NCI-H526 (cell line): ENCODE data around the gene VPS13D.
"Not testable (repeated sequence)": the region's sequence is repeated elsewhere in the genome, so short reads cannot be mapped to it uniquely, and the experiment has no call there.

Experiments used
- DNase-seq, 2 experiments: peaks; one replicate each; lab custom pipeline; 2025; lab: John Stamatoyannopoulos, UW

VPS13D gene

DNA sequence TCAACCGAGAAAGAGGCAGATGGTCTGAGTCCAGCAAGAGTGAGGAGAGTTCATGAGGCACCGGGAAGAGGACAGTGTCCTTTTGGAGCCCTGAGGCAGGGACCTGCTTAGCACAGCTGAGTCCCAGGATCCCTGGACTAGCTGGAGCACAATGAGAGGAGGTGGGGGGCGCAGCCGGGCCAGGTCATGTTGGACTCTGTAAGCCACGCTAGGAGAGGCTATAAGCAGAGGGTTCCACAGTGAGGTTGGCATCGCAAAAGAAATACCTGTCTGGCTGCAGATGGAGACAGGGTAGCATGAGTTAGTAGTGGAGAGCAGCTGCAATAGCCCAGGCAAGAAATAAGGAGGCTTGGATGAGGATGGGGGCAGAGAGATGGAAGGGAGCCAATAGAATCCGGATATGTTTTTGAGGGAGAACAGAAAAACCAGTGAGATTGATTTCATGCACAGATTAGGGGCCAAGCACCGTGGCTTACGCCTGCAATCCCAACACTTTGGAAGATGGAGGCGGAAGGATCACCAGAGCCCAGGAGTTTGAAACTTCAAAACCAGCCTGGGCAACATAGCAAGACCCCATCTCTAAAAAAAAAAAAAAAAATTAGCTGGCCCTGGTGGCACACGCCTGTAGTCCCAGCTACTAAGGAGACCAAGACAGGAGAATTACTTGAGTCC is 290.0 kb downstream of the VPS13D start:
- no peak for DNase-seq

DNA sequence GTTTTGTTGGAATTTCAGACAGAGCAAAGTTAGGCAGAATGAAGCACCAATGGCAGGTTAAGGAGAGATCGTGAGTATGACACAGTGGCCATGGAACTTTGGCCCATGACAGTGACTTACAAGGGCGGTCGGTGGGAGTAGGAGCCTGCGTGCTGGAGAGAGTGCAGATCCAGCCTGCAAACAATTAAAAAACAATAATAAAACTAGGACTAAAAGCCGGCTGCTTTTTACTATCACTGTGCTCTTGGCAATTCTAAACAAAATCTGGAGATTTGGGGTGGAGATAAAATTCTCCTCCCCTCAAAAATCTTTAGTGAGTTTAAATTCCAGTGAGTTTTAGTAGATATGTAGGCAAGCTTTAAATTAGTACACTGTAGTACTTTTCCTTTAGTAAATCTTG is 291.3 kb downstream of the VPS13D start:
- no peak for DNase-seq

GRCh38 chr1:12522780-12523179 is 292.9 kb downstream of the VPS13D start:
- DNase-seq, result not testable (repeated sequence)

DNA sequence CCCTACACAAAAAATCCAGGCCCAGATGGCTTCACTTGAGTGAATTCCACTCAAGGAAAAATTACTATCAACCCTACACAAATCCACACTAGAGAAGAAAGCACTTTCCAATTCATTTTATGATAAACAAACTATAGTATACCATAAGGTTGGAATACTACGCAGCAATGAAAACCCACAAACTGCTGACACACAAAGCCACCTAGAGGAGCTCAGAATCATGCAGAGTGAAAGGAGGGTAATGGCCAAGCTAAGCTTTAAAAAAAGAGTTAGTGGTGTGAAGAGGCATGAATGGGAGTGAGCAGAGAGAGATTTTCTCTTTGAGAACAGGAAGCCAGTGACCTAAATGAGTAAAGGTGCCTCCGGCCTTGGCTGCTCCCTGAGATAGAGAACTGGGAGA is 294.4 kb downstream of the VPS13D start:
- no peak for DNase-seq

GRCh38 chr1:12525311-12526181 is 295.7 kb downstream of the VPS13D start:
- no peak for DNase-seq

- DNase-seq, result no peak
Measured at GRCh38 chr1:12527564-12527963, 297.7 kb downstream of the VPS13D start.

GRCh38 chr1:12528021-12528852 is 298.4 kb downstream of the VPS13D start:
- DNase-seq, result no peak

GRCh38 chr1:12529640-12530174 is 299.9 kb downstream of the VPS13D start:
- no peak for DNase-seq

DNA sequence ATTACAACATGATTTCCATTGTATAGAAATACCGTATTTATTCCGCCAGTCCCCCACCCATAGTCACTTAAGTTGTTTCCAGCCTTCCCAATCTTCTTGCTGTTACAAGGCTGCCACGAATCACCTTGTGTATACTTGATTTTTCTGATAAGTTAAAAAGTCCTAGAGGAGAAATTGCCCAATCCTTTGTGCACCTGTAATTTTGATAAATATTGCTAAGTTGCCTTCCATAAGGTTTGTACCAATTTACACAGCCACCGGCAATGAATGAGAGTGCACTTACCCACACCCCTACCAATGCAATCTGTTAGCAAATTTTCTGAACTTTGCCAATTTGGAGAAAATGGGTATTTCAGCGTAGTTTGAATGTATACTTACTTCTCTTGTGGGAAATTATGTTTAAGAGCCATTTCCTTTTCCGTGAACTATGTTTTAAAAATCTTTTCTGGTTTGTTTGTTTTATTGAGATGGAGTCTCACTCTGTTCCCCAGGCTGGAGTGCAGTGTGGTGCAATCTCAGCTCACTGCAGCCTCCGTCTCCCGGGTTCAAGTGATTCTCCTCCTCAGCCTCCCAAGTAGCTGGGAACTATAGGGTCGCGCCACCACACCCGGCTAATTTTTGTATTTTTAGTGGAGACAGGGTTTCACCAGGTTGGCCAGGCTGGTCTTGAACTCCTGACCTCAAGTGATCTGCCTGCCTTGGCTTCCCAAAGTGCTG is 300.8 kb downstream of the VPS13D start:
- no peak for DNase-seq

DNA sequence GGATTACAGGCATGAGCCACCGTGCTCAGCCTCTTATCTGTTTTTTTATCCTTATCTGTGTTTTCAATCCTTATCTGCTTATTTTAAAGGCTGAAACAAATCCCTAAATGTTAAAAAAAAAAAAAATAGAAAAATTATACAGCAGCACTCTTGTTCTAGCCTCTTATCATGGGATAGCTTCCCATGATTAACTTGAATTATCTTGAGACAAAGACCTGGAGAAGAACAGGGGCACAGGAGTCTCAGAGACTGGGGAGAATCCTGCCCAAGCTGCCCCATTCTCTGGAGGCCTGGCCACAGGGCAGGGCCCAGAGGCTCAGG is 301.3 kb downstream of the VPS13D start:
- no peak for DNase-seq

- DNase-seq, result no peak
Measured at GRCh38 chr1:12532405-12533315, 302.8 kb downstream of the VPS13D start.

- no peak for DNase-seq
Measured at GRCh38 chr1:12536023-12536639, 306.3 kb downstream of the VPS13D start.

DNA sequence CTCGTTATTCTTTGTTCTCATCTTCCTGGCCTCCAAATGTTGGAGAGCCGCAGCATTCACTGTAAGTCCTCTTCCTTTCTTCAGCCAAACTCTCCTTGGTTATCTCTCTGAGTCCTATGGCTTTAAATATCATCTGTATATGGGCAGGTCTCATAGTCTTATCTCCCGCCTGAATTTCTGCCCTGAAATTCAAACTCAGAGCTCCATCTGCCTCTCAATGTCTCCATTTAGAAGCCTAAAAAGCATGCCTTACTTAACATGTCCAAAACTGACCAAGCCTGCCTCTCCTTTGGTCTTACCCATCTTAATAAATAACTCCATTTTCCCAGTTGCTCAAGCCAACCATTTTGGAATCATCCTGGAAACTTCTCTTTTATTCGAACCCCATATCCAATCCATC is 307.5 kb downstream of the VPS13D start:
- no peak for DNase-seq

GRCh38 chr1:12537906-12538461 is 308.2 kb downstream of the VPS13D start:
- no peak for DNase-seq

- DNase-seq, result not testable (repeated sequence)
Measured at GRCh38 chr1:12538536-12538935, 308.7 kb downstream of the VPS13D start.

DNA sequence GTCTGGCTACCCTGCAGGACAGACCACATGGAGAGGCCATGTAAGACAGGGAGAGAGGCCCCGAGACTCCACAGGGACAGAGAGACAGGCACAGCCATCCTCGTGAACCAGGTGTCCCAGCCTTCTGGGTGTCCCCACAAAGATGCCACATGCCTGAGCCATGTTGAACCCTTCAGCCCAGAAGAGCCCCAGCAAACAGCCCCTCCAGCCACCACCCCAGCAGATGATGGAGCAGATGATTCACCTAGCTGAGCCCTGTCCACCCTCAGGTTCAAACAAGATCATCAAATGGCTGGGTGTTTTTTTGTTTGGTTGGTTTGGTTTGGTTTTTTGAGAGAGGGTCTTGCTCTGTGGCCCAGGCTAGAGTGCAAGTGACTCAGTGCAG is 309.5 kb downstream of the VPS13D start:
- no peak for DNase-seq

DNA sequence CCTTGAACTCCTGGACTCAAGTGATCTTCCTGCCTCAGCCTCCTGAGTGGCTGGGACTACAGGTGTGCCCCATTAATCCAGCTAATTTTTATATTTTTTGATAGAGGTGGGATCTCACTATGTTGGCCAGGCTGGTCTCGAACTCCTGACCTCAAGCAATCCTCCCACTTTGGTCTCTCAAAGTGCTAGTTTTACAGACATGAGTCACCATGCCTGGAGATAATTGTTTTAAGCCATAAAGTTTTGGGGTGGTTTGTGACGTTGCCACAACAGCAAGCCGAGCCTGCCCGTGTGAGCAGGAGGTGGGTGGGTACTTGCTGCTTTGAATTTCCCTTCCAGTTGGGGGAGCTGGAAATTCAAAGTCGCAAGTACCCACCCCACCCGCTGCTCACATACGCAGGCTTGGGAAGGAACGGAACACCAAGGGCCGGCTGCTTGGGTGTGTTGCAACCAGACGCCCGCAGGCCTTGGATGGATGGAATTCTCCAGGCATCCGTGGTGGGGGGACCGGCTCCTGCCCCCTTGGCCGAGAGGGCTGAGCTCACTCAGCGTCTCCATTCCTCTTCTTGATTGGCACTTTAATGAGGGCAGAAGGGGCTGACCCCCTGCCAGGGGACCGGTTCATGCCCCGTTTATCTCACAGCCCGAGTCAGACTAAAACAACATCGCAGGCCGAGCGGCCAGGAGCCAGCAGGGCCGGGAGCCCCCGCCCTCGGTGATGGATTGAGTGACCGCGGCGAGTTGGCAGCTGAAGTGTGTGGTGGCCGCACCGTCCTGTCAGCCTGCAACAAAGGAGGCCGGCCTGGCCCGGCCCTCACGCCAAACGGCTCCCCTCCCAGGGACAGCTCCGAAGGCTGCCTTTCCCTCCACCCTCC is 310.1 kb downstream of the VPS13D start:
- no peak for DNase-seq

GRCh38 chr1:12540580-12541273 is 310.9 kb downstream of the VPS13D start:
- no peak for DNase-seq
